Measurements from ENCODE around the gene TIMM17A. TPM values are rescaled to one million over a fixed set of nuclear protein-coding genes. Genes with fewer than 3 reads are reported as not detected.
A peak's percentile ranks its signal among the peaks of the same experiment; 100 is the strongest.

The TIMM17A gene
- total RNA-seq, 6 experiments from 2014 or later, result 26.5 to 44.1 (median 38.1) TPM

DNA sequence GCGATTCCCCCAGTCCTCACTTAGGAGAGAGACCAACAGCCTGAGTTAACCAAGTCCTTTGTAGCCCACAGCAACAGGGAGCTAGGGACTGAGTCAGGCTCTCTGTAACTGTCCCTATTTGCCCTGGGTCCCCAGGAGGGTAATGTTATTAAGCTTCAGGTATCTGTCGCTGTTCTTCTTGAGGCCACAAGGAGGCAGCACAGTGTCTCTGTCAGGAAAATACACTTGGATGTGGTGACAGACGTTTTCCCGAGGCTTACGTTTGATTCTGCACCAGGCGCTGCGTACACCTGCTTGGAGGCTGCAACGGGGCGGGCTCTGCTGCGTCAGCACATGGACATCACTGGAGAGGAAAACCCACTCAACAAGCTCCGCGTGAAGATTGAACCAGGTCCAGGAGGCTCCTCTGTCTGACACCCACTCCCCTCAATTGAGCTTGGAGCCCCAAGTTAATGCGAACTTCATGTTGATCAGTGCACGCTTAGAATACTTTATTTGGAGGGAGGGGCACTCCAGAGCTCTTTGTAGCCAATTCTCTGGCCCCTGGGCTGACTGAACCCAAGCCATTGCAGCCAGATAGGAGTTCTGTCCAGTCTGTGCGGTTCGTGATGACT lies 44.4 kb downstream of the TIMM17A start:
- Histone ChIP-seq H3K36me3 (peaks cover 0 to 78% (median 34%) of the 10 kb centered on the region in 4 donors), H3K9me3 (no peaks in the 10 kb centered on the region), H3K4me3 (no peak overlapping the region), H3K4me1 (no peaks in the 10 kb centered on the region), H3K27ac (no peak overlapping the region), H3K27me3 (no peaks in the 10 kb centered on the region)
- ATAC-seq (peak; percentile 81 to 91 (median 88)), DNase-seq (no peak)
- TF ChIP-seq, protein P1, sequence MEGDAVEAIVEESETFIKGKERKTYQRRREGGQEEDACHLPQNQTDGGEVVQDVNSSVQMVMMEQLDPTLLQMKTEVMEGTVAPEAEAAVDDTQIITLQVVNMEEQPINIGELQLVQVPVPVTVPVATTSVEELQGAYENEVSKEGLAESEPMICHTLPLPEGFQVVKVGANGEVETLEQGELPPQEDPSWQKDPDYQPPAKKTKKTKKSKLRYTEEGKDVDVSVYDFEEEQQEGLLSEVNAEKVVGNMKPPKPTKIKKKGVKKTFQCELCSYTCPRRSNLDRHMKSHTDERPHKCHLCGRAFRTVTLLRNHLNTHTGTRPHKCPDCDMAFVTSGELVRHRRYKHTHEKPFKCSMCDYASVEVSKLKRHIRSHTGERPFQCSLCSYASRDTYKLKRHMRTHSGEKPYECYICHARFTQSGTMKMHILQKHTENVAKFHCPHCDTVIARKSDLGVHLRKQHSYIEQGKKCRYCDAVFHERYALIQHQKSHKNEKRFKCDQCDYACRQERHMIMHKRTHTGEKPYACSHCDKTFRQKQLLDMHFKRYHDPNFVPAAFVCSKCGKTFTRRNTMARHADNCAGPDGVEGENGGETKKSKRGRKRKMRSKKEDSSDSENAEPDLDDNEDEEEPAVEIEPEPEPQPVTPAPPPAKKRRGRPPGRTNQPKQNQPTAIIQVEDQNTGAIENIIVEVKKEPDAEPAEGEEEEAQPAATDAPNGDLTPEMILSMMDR (IDR thresholded peaks at IDR 0.05), result peak; percentile 64 to 72 (median 68)
- TF ChIP-seq POLR2A (IDR thresholded peaks at IDR 0.05), result no peak
- intact Hi-C loops (cut with DNase I), result loop anchor here (5.0 kb wide), 2 partner anchors 123 to 133 kb away; partner anchors contain the start of gene GPR37L1 (in 1 of the 2)
- 49% methylated on average over 8 of the region's 16 CpGs for WGBS (ENCODE audit: insufficient coverage, low coverage, low lambda C conversion rate, missing lambda C conversion rate)

DNA sequence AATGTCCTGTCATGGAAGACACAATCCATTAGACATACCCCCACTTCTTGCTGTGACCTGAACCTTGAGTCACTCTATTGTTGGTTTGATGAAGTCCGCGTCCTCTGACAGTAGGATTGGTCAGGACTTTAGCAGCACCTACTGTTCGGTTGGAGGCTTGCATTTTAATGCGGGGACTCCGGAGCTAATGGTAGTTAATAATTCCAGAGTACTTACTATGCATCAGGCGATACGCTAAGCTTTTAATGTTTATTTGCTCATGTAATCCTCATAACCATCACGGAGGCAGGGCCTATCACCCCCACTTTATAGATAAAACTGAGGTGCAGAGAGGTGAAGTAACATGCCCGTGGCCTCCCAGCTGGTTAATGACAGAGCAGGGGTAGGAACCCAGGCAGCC lies 47.2 kb downstream of the TIMM17A start:
- Histone ChIP-seq H3K27me3 (no peaks in the 10 kb centered on the region), H3K36me3 (peaks cover 0 to 66% (median 24%) of the 10 kb centered on the region in 4 donors), H3K4me1 (peaks cover 0 to 8% (median 0%) of the 10 kb centered on the region in 4 donors), H3K9me3 (no peaks in the 10 kb centered on the region), H3K27ac (no peak overlapping the region), H3K4me3 (no peak overlapping the region)
- WGBS (ENCODE audit: insufficient coverage, low coverage, low lambda C conversion rate, missing lambda C conversion rate), result 78% methylated on average over 5 of the region's 9 CpGs
- DNase-seq (no peak), ATAC-seq (no peak)
- intact Hi-C loops (cut with DNase I), result loop anchor here (5.0 kb wide), 2 partner anchors 120 to 130 kb away; partner anchors contain the start of gene GPR37L1 (in 1 of the 2)
- TF ChIP-seq POLR2A (IDR thresholded peaks at IDR 0.05), result no peak

DNA sequence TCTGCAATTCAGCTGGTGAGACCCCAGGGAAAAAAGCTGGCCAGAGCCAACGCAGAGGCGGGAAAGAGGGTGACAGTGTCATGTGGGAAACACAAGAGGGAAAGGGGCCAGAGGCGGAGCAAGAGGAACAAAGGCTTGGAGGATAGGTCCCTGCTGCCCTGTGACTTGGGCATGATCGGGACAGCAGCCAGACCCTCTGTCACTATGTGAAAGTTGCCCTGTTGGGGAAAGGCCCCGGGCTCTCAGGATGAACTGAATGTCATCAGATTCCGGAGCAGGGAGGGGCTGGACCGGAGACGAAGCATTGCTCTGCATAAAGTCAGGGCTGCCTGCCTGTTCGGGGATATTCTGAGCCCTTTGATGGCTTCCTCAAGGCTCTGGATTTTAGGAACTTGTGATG lies 49.4 kb downstream of the TIMM17A start:
- peaks cover 0 to 10% (median 4%) of the 10 kb centered on the region in 4 donors for H3K4me1 ChIP-seq
- H3K27ac ChIP-seq, result no peak overlapping the region
- WGBS (ENCODE audit: insufficient coverage, low coverage, low lambda C conversion rate, missing lambda C conversion rate), result 88% methylated on average over 4 of the region's 9 CpGs
- H3K4me3 ChIP-seq, result no peak overlapping the region
- H3K36me3 ChIP-seq, result peaks cover 0 to 60% (median 18%) of the 10 kb centered on the region in 4 donors
- no peaks in the 10 kb centered on the region for H3K9me3 ChIP-seq
- DNase-seq, result no peak
- no peak for TF ChIP-seq POLR2A (IDR thresholded peaks at IDR 0.05)
- TF ChIP-seq, protein P1 (IDR thresholded peaks at IDR 0.05), result no peak
- intact Hi-C loops (cut with DNase I), result loop anchor here (5.0 kb wide), 2 partner anchors 118 to 128 kb away; partner anchors contain the start of gene GPR37L1 (in 1 of the 2)
- ATAC-seq, result no peak
- no peaks in the 10 kb centered on the region for H3K27me3 ChIP-seq

DNA sequence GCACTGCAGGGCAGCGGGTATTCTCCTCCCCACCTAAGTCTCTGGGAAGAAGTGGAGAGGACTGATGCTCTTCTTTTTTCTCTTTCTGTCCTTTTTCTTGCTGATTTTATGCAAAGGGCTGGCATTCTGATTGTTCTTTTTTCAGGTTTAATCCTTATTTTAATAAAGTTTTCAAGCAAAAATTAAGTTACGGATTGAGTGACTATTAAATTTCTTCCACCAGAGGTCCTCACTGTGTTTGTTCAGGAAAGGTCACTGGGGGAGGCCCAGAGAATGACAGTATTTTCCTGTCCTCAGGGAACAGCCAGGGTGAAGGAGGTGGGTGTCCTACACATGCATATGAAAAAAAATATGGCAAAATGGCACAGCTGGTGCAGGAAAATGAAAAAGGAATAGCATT lies 50.7 kb downstream of the TIMM17A start:
- Histone ChIP-seq H3K9me3 (no peaks in the 10 kb centered on the region), H3K27ac (no peak overlapping the region), H3K27me3 (no peaks in the 10 kb centered on the region), H3K4me1 (peaks cover 0 to 14% (median 5%) of the 10 kb centered on the region in 4 donors), H3K4me3 (no peak overlapping the region), H3K36me3 (peaks cover 0 to 47% (median 12%) of the 10 kb centered on the region in 4 donors)
- no peak for DNase-seq
- intact Hi-C loops (cut with DNase I), result loop anchor here in 1 of 2 donors (2.0 kb wide), 1 partner anchor 113 kb away; no protein-coding TSS in a partner anchor
- 68% methylated on average over 2 of the region's 2 CpGs for WGBS (ENCODE audit: insufficient coverage, low coverage, low lambda C conversion rate, missing lambda C conversion rate)
- no peak for TF ChIP-seq POLR2A (IDR thresholded peaks at IDR 0.05)
- TF ChIP-seq, protein P1 (IDR thresholded peaks at IDR 0.05), result peak; percentile 35 to 59 (median 54)
- ATAC-seq, result no peak

DNA sequence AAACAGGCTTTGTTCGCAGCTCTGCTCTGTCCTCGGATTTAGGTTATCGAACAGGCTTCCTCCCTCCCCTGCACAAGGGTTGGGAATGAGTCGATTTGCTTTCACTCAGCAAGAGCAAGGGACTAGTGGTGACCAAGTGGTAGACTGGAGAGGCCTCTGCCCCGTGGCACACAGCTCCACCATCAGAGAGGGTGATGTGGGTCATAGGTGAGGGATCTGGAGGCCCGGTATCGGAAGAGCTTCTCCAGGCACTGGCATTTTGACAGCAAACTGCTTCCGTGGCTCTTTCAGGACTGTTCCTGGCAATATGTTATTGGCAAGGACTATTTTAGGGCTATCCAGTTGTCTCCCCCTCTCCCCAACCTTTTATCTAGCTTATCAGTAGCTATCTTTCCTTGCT lies 52.0 kb downstream of the TIMM17A start:
- 56% methylated on average over 8 of the region's 8 CpGs for WGBS (ENCODE audit: insufficient coverage, low coverage, low lambda C conversion rate, missing lambda C conversion rate)
- no peak for TF ChIP-seq POLR2A (IDR thresholded peaks at IDR 0.05)
- TF ChIP-seq, protein P1 (IDR thresholded peaks at IDR 0.05), result no peak
- Histone ChIP-seq H3K4me3 (no peak overlapping the region), H3K27ac (no peak overlapping the region), H3K9me3 (no peaks in the 10 kb centered on the region), H3K4me1 (peaks cover 0 to 20% (median 9%) of the 10 kb centered on the region in 4 donors), H3K27me3 (no peaks in the 10 kb centered on the region), H3K36me3 (peaks cover 0 to 38% (median 12%) of the 10 kb centered on the region in 4 donors)
- ATAC-seq (peak in 1 of 4 donors; percentile 4), DNase-seq (peak in 1 of 3 donors; percentile 37)
- intact Hi-C loops (cut with DNase I), result loop anchor here in 1 of 2 donors (2.0 kb wide), 1 partner anchor 111 kb away; no protein-coding TSS in a partner anchor
